Measurements from ENCODE around the gene SLC29A4. TPM values are rescaled to one million over a fixed set of nuclear protein-coding genes. Genes with fewer than 3 reads are reported as not detected.
"Not testable (repeated sequence)": the region's sequence is repeated elsewhere in the genome, so short reads cannot be mapped to it uniquely, and the experiment has no call there.

Gene SLC29A4
- total RNA-seq (2014; rRNA removed; shearing (Covaris generic); ENCODE audit: low replicate concordance) = 2.7 and 4.4 TPM in 2 replicates

GRCh38 chr7:5282543-5283316 is at the start of gene SLC29A4:
Gene SLC29A4, plus strand, starts transcription at chr7:5282943. Its CDS starts 4,874 bp downstream, at chr7:5287817.
- no peak within 1 kb of the TSS for H3K4me3 ChIP-seq
- no peak for DNase-seq
- H3K27me3 ChIP-seq = no peaks in the 10 kb centered on the region
- H3K36me3 ChIP-seq = no peaks in the 10 kb centered on the region
- H3K9me3 ChIP-seq = no peaks in the 10 kb centered on the region

- Histone ChIP-seq H3K4me3 (no peak overlapping the region), H3K36me3 (peaks cover 2% of the 10 kb centered on the region; the same call in 1 of the 2 replicates), H3K27me3 (no peaks in the 10 kb centered on the region), H3K9me3 (no peaks in the 10 kb centered on the region)
- DNase-seq = no peak
Observed at GRCh38 chr7:5234852-5235831, 47.6 kb upstream of the SLC29A4 start.

GRCh38 chr7:5237286-5237685 is 45.5 kb upstream of the SLC29A4 start:
- peaks cover 4% of the 10 kb centered on the region; the same call in 1 of the 2 replicates for H3K27me3 ChIP-seq
- no peaks in the 10 kb centered on the region for H3K36me3 ChIP-seq
- H3K9me3 ChIP-seq = no peaks in the 10 kb centered on the region
- H3K4me3 ChIP-seq = no peak overlapping the region
- no peak for DNase-seq

GRCh38 chr7:5238500-5238899 is 44.2 kb upstream of the SLC29A4 start:
- H3K27me3 ChIP-seq = peaks cover 4% of the 10 kb centered on the region; the same call in 1 of the 2 replicates
- no peak overlapping the region for H3K4me3 ChIP-seq
- no peak for DNase-seq
- no peaks in the 10 kb centered on the region for H3K36me3 ChIP-seq
- H3K9me3 ChIP-seq = no peaks in the 10 kb centered on the region

GRCh38 chr7:5243261-5243660 is 39.5 kb upstream of the SLC29A4 start:
- H3K9me3 ChIP-seq = no peaks in the 10 kb centered on the region
- H3K27me3 ChIP-seq = peaks cover 4% of the 10 kb centered on the region; the same call in 1 of the 2 replicates
- DNase-seq = no peak
- no peaks in the 10 kb centered on the region for H3K36me3 ChIP-seq
- no peak overlapping the region for H3K4me3 ChIP-seq

- DNase-seq = no peak
- no peaks in the 10 kb centered on the region for H3K36me3 ChIP-seq
- H3K27me3 ChIP-seq = no peaks in the 10 kb centered on the region
Observed at GRCh38 chr7:5248201-5248885, 34.4 kb upstream of the SLC29A4 start.

GRCh38 chr7:5250787-5251186 is 32.0 kb upstream of the SLC29A4 start:
- H3K9me3 ChIP-seq, H3K36me3 ChIP-seq, H3K27me3 ChIP-seq, DNase-seq, H3K4me3 ChIP-seq: not testable (repeated sequence)

More at GRCh38 chr7:5248201-5248885, 34.4 kb upstream of the SLC29A4 start:
- no peaks in the 10 kb centered on the region for H3K9me3 ChIP-seq
- no peak overlapping the region for H3K4me3 ChIP-seq

- H3K36me3 ChIP-seq, H3K27me3 ChIP-seq, H3K4me3 ChIP-seq, H3K9me3 ChIP-seq, DNase-seq: not testable (repeated sequence)
Observed at GRCh38 chr7:5253529-5253928, 29.2 kb upstream of the SLC29A4 start.

GRCh38 chr7:5254371-5254770 is 28.4 kb upstream of the SLC29A4 start:
- not testable (repeated sequence) for H3K9me3 ChIP-seq, H3K36me3 ChIP-seq, H3K4me3 ChIP-seq, DNase-seq, H3K27me3 ChIP-seq

- Histone ChIP-seq H3K27me3 (no peaks in the 10 kb centered on the region), H3K9me3 (no peaks in the 10 kb centered on the region), H3K4me3 (no peak overlapping the region), H3K36me3 (no peaks in the 10 kb centered on the region)
- no peak for DNase-seq
Observed at GRCh38 chr7:5255832-5256231, 26.9 kb upstream of the SLC29A4 start.

- not testable (repeated sequence) for H3K27me3 ChIP-seq, H3K36me3 ChIP-seq, DNase-seq, H3K4me3 ChIP-seq, H3K9me3 ChIP-seq
Observed at GRCh38 chr7:5260530-5261068, 22.1 kb upstream of the SLC29A4 start.

GRCh38 chr7:5263066-5263465 is 19.7 kb upstream of the SLC29A4 start:
- DNase-seq, H3K27me3 ChIP-seq, H3K4me3 ChIP-seq, H3K9me3 ChIP-seq, H3K36me3 ChIP-seq: not testable (repeated sequence)

- Histone ChIP-seq H3K36me3 (no peaks in the 10 kb centered on the region), H3K9me3 (no peaks in the 10 kb centered on the region), H3K4me3 (no peak overlapping the region), H3K27me3 (no peaks in the 10 kb centered on the region)
- no peak for DNase-seq
Observed at GRCh38 chr7:5265320-5266190, 17.2 kb upstream of the SLC29A4 start.

GRCh38 chr7:5266191-5267028 is 16.3 kb upstream of the SLC29A4 start:
- no peak for DNase-seq
- Histone ChIP-seq H3K9me3 (no peaks in the 10 kb centered on the region), H3K36me3 (no peaks in the 10 kb centered on the region), H3K27me3 (no peaks in the 10 kb centered on the region), H3K4me3 (no peak overlapping the region)

GRCh38 chr7:5267829-5268228 is 14.9 kb upstream of the SLC29A4 start:
- DNase-seq, H3K9me3 ChIP-seq, H3K4me3 ChIP-seq, H3K36me3 ChIP-seq, H3K27me3 ChIP-seq: not testable (repeated sequence)
